ENCODE results near the gene DNASE1L1.

GRCh38 chrX:154441984-154442707 lies 33.1 kb upstream of the DNASE1L1 start:
- TF ChIP-seq GABPA (IDR thresholded peaks at IDR 0.05; ENCODE audit: low read depth) (no peak), CHD2 (IDR thresholded peaks at IDR 0.05; ENCODE audit: low read length, partially characterized antibody) (no peak), YY1 (IDR thresholded peaks at IDR 0.05; ENCODE audit: low read depth) (no peak), CTCF (IDR thresholded peaks at IDR 0.05) (no peak), EP300 (IDR thresholded peaks at IDR 0.05; ENCODE audit: borderline replicate concordance in 1 of 2, low read depth in 1 of 2, low read length in 1 of 2) (no peak)
- TF ChIP-seq, protein P1, sequence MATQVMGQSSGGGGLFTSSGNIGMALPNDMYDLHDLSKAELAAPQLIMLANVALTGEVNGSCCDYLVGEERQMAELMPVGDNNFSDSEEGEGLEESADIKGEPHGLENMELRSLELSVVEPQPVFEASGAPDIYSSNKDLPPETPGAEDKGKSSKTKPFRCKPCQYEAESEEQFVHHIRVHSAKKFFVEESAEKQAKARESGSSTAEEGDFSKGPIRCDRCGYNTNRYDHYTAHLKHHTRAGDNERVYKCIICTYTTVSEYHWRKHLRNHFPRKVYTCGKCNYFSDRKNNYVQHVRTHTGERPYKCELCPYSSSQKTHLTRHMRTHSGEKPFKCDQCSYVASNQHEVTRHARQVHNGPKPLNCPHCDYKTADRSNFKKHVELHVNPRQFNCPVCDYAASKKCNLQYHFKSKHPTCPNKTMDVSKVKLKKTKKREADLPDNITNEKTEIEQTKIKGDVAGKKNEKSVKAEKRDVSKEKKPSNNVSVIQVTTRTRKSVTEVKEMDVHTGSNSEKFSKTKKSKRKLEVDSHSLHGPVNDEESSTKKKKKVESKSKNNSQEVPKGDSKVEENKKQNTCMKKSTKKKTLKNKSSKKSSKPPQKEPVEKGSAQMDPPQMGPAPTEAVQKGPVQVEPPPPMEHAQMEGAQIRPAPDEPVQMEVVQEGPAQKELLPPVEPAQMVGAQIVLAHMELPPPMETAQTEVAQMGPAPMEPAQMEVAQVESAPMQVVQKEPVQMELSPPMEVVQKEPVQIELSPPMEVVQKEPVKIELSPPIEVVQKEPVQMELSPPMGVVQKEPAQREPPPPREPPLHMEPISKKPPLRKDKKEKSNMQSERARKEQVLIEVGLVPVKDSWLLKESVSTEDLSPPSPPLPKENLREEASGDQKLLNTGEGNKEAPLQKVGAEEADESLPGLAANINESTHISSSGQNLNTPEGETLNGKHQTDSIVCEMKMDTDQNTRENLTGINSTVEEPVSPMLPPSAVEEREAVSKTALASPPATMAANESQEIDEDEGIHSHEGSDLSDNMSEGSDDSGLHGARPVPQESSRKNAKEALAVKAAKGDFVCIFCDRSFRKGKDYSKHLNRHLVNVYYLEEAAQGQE (IDR thresholded peaks at IDR 0.05; ENCODE audit: low read depth, low read length) = no peak

All from SK-N-SH (cell line).